HCT116 (cell line): Measurements from ENCODE around the gene EIF4G3. TPM values are rescaled to one million over a fixed set of nuclear protein-coding genes. Genes with fewer than 3 reads are reported as not detected.

Source experiments
- ATAC-seq: fragments of 200-7000 bp; cut with Tn5 transposase; 2 replicates; pipeline ENCODE4 v1.9.1; 2020; ENCODE audit warnings: mild to moderate bottlenecking, moderate library complexity
- BruUV-seq: library from RNA; stranded (reverse); fragments of 400-500 nt; replicated peaks from 2 replicates; lab custom pipeline; 2021; lab: Mats Ljungman, UMichigan
- CTCF ChIA-PET: fragments of 300-600 bp; sonication (Branson Sonifier 250); formaldehyde crosslinking; loops from one replicate; lab custom pipeline; 2021; ENCODE audit warnings: antibody characterized with exemption; lab: Charles Lee
- POLR2A ChIA-PET: fragments of 300-600, 350-600 bp; sonication (Branson Sonifier 250); formaldehyde crosslinking; loops from one replicate; lab custom pipeline; 2021; ENCODE audit warnings: antibody characterized with exemption; lab: Charles Lee
- RAD21 ChIA-PET, 2 experiments: fragments of 300-600 bp; sonication (Branson Sonifier 250); formaldehyde crosslinking; loops; one replicate each; lab custom pipeline; 2023; ENCODE audit warnings: low total read pairs in 2 of 2; ENCODE audit not compliant: uncharacterized antibody in 2 of 2, unreplicated experiment in 2 of 2, low non-redundant PET in 1 of 2; lab: Charles Lee
- DNase-seq: peaks from one replicate; pipeline ENCODE4 v3.0.0-alpha.2; 2010; ENCODE audit warnings: low read depth, low spot score
- H2AFZ ChIP-seq: fragments of 200-600 bp; shearing (Covaris generic), sonication (generic); 2 replicates; pipeline ENCODE4 v1.6.1; 2017; ENCODE audit warnings: low read depth, mixed run types, mixed read lengths, antibody characterized with exemption, low read length; ENCODE audit not compliant: poor library complexity, severe bottlenecking
- H3K27ac ChIP-seq: 2 replicates; pipeline ENCODE4 v1.5.1; 2012; ENCODE audit warnings: low read depth, low read length
- H3K27me3 ChIP-seq: fragments of 200-600 bp; sonication (generic); 2 replicates; pipeline ENCODE4 v1.6.1; 2016; ENCODE audit warnings: mixed run types, low read length, mixed read lengths; ENCODE audit not compliant: insufficient read depth
- H3K36me3 ChIP-seq, 2 experiments: fragments of 200-500 bp in 1 of 2; fragments of 200-600 bp in 1 of 2; sonication (Bioruptor generic) in 1 of 2; sonication (generic) in 1 of 2; 2 replicates each; pipeline versions ENCODE4 v1.5.1 to v1.6.1; 2014 to 2016; ENCODE audit warnings: low read length in 2 of 2, inconsistent platforms in 1 of 2, mixed read lengths in 1 of 2, mixed run types in 1 of 2; ENCODE audit not compliant: insufficient read depth in 2 of 2, control insufficient read depth in 1 of 2
- H3K4me1 ChIP-seq, 2 experiments: fragments of 200-600 bp in 1 of 2; sonication (generic) in 1 of 2; 2 replicates each; pipeline versions ENCODE4 v1.5.1 to v1.6.1; 2012 to 2017; ENCODE audit warnings: low read length in 2 of 2, inconsistent platforms in 1 of 2, mild to moderate bottlenecking in 1 of 2, mixed read lengths in 1 of 2, mixed run types in 1 of 2, moderate library complexity in 1 of 2; ENCODE audit not compliant: insufficient read depth in 2 of 2, control insufficient read depth in 1 of 2
- H3K4me2 ChIP-seq: fragments of 200-600 bp; sonication (generic); 2 replicates; pipeline ENCODE4 v1.6.1; 2017; ENCODE audit warnings: mixed run types, low read length, mixed read lengths
- H3K4me3 ChIP-seq, 2 experiments: fragments of 200-600 bp in 1 of 2; sonication (generic) in 1 of 2; replicated peaks in 1 of 2; 2 replicates each; pipeline ENCODE4 v1.5.1; 2011 to 2016; ENCODE audit warnings: low read length in 2 of 2, control low read depth in 1 of 2, low read depth in 1 of 2, mild to moderate bottlenecking in 1 of 2, mixed read lengths in 1 of 2, mixed run types in 1 of 2
- H3K79me2 ChIP-seq: fragments of 200-600 bp; sonication (generic); 2 replicates; pipeline ENCODE4 v1.6.1; 2017; ENCODE audit warnings: mild to moderate bottlenecking, mixed run types, low read length, moderate library complexity, mixed read lengths; ENCODE audit not compliant: insufficient read depth
- H3K9ac ChIP-seq: fragments of 200-600 bp; sonication (generic); 2 replicates; pipeline ENCODE4 v1.6.1; 2016; ENCODE audit warnings: low read length, mixed read lengths
- H3K9me2 ChIP-seq: fragments of 200-600 bp; sonication (generic), shearing (Covaris generic); 2 replicates; pipeline ENCODE4 v1.6.1; 2017; ENCODE audit warnings: mixed run types, mild to moderate bottlenecking, moderate library complexity; ENCODE audit not compliant: insufficient read depth
- H3K9me3 ChIP-seq, 2 experiments: fragments of 200-500 bp in 1 of 2; fragments of 200-600 bp in 1 of 2; sonication (Bioruptor generic) in 1 of 2; sonication (generic) in 1 of 2; 2 replicates each; pipeline ENCODE4 v1.6.1; 2014 to 2017; ENCODE audit warnings: low read length in 2 of 2, mixed read lengths in 2 of 2, inconsistent platforms in 1 of 2, low read depth in 1 of 2, mild to moderate bottlenecking in 1 of 2, mixed run types in 1 of 2, moderate library complexity in 1 of 2; ENCODE audit not compliant: control insufficient read depth in 1 of 2, insufficient read depth in 1 of 2
- H4K20me1 ChIP-seq: fragments of 200-600 bp; sonication (generic), shearing (Covaris generic); 2 replicates; pipeline ENCODE4 v1.6.1; 2017; ENCODE audit warnings: mixed run types, mild to moderate bottlenecking, moderate library complexity; ENCODE audit not compliant: insufficient read depth
- ATF3 ChIP-seq: IDR thresholded peaks from 2 replicates; pipeline ENCODE4 v1.6.1; 2012
- FOSL1 ChIP-seq: IDR thresholded peaks from 2 replicates; pipeline ENCODE4 v1.6.1; 2012; ENCODE audit warnings: low read depth
- POLR2AphosphoS5 ChIP-seq: IDR thresholded peaks from 2 replicates; pipeline ENCODE4 v1.6.1; 2011; ENCODE audit warnings: mild to moderate bottlenecking, low read depth, low read length, moderate library complexity
- SIN3A ChIP-seq: IDR thresholded peaks from 2 replicates; pipeline ENCODE4 v1.6.1; 2012; ENCODE audit warnings: low read depth
- YY1 ChIP-seq: IDR thresholded peaks from 2 replicates; pipeline ENCODE4 v1.6.1; 2011; ENCODE audit warnings: low read length, low read depth, moderate library complexity, mild to moderate bottlenecking; ENCODE audit not compliant: insufficient replicate concordance; ENCODE audit errors: extremely low read depth
- intact Hi-C: fragments of 100-400 bp; cut with micrococcal nuclease; formaldehyde crosslinking; loops from 2 replicates; pipeline ENCODE4 v1.10.0; 2022
- total RNA-seq: library from RNA; stranded (reverse); gene quantifications from one replicate; pipeline ENCODE4 v1.2.1, GENCODE V29; 2021; ENCODE audit not compliant: unreplicated experiment
- TF ChIP-seq, protein P1 (sequence below): IDR thresholded peaks from 2 replicates; pipeline ENCODE4 v1.6.1; 2012
- TF ChIP-seq, protein P2 (sequence below): IDR thresholded peaks from 2 replicates; pipeline ENCODE4 v1.6.1; 2011; ENCODE audit warnings: mild to moderate bottlenecking, low read length, moderate library complexity; ENCODE audit not compliant: insufficient replicate concordance; ENCODE audit errors: extremely low read depth

EIF4G3 gene
- total RNA-seq, 1 experiment from 2014 or later = 40.1 TPM

- Histone ChIP-seq H3K4me1 (no peaks in the 10 kb centered on the region), H3K27me3 (no peaks in the 10 kb centered on the region), H3K4me3 (no peak overlapping the region), H2AFZ (no peak overlapping the region), H3K9ac (no peak overlapping the region), H3K79me2 (no peaks in the 10 kb centered on the region), H3K9me2 (no peaks in the 10 kb centered on the region), H3K27ac (no peak overlapping the region), H3K4me2 (no peak overlapping the region), H3K9me3 (no peaks in the 10 kb centered on the region), H3K36me3 (no peaks in the 10 kb centered on the region), H4K20me1 (no peaks in the 10 kb centered on the region)
- BruUV-seq = no TSS peak
- ChIA-PET CTCF (interaction anchor here (1.0 kb wide), 1 partner anchor 12 kb away, joined by 4 read pairs; no protein-coding TSS in a partner anchor), RAD21 (no interaction called here), POLR2A (no interaction called here)
- no peak for TF ChIP-seq SIN3A
- TF ChIP-seq, protein P1, sequence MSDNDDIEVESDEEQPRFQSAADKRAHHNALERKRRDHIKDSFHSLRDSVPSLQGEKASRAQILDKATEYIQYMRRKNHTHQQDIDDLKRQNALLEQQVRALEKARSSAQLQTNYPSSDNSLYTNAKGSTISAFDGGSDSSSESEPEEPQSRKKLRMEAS = no peak
- no peak for TF ChIP-seq FOSL1
- no peak for TF ChIP-seq YY1
- TF ChIP-seq ATF3 = no peak
- TF ChIP-seq POLR2AphosphoS5 = no peak
- TF ChIP-seq, protein P2, sequence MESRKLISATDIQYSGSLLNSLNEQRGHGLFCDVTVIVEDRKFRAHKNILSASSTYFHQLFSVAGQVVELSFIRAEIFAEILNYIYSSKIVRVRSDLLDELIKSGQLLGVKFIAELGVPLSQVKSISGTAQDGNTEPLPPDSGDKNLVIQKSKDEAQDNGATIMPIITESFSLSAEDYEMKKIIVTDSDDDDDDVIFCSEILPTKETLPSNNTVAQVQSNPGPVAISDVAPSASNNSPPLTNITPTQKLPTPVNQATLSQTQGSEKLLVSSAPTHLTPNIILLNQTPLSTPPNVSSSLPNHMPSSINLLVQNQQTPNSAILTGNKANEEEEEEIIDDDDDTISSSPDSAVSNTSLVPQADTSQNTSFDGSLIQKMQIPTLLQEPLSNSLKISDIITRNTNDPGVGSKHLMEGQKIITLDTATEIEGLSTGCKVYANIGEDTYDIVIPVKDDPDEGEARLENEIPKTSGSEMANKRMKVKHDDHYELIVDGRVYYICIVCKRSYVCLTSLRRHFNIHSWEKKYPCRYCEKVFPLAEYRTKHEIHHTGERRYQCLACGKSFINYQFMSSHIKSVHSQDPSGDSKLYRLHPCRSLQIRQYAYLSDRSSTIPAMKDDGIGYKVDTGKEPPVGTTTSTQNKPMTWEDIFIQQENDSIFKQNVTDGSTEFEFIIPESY = no peak
- no peak for DNase-seq
- no peak for ATAC-seq
- intact Hi-C loops = no loop called here
These were observed 29.4 kb upstream of the EIF4G3 start for GRCh38 chr1:21206117-21206516.
